GM18505 (cell line): ENCODE results near the gene PLA2G4E.

Experiments
- ATAC-seq: cut with Tn5 transposase; IDR thresholded peaks from one replicate; pipeline ENCODE4 v1.9.1; 2021; ENCODE audit not compliant: unreplicated experiment
- POLR2A ChIP-seq: IDR thresholded peaks from 4 replicates; pipeline ENCODE4 v1.6.1; 2011; ENCODE audit warnings: borderline replicate concordance; ENCODE audit not compliant: insufficient read depth, insufficient read length; ENCODE audit errors: extremely low read depth

The PLA2G4E gene

GRCh38 chr15:41980654-41981323 is 40.1 kb downstream of the PLA2G4E start:
- ATAC-seq = no peak
- TF ChIP-seq POLR2A = no peak

- no peak for ATAC-seq
- no peak for TF ChIP-seq POLR2A
Observed at GRCh38 chr15:41979493-41980266, 41.2 kb downstream of the PLA2G4E start.

- ATAC-seq = no peak
- TF ChIP-seq POLR2A = no peak
Observed at GRCh38 chr15:41978534-41978933, 42.3 kb downstream of the PLA2G4E start.

GRCh38 chr15:41977757-41978383 is 43.0 kb downstream of the PLA2G4E start:
- no peak for ATAC-seq
- TF ChIP-seq POLR2A = no peak

GRCh38 chr15:41975669-41976068 is 45.2 kb downstream of the PLA2G4E start:
- no peak for ATAC-seq
- TF ChIP-seq POLR2A = no peak

GRCh38 chr15:41974041-41974440 is 46.8 kb downstream of the PLA2G4E start:
- ATAC-seq = no peak

GRCh38 chr15:41972253-41973242 is 48.3 kb downstream of the PLA2G4E start, which contains the start of gene EHD4:
Gene EHD4 (minus strand): TSS chr15:41972557. CDS start chr15:41972494, 63 bp downstream.
- peak; percentile 89 for TF ChIP-seq POLR2A
- ATAC-seq = peak; percentile 68

More at GRCh38 chr15:41974041-41974440, 46.8 kb downstream of the PLA2G4E start:
- no peak for TF ChIP-seq POLR2A

GRCh38 chr15:41971895-41972252 is 49.0 kb downstream of the PLA2G4E start:
- peak; percentile 19 for ATAC-seq
- no peak for TF ChIP-seq POLR2A

- peak; percentile 89 for TF ChIP-seq POLR2A
- peak; percentile 43 for ATAC-seq
Observed at GRCh38 chr15:41971089-41971894, 49.5 kb downstream of the PLA2G4E start.

- peak; percentile 5 for TF ChIP-seq POLR2A
Observed at GRCh38 chr15:41970456-41970855, 50.4 kb downstream of the PLA2G4E start.

GRCh38 chr15:41969851-41970431 is 50.9 kb downstream of the PLA2G4E start:
- no peak for ATAC-seq

More at GRCh38 chr15:41970456-41970855, 50.4 kb downstream of the PLA2G4E start:
- ATAC-seq = no peak

GRCh38 chr15:41968701-41969100 is 52.1 kb downstream of the PLA2G4E start:
- ATAC-seq = no peak
- TF ChIP-seq POLR2A = no peak

More at GRCh38 chr15:41969851-41970431, 50.9 kb downstream of the PLA2G4E start:
- TF ChIP-seq POLR2A = peak; percentile 2
